ENCODE data around the gene PDE9A.

DNA sequence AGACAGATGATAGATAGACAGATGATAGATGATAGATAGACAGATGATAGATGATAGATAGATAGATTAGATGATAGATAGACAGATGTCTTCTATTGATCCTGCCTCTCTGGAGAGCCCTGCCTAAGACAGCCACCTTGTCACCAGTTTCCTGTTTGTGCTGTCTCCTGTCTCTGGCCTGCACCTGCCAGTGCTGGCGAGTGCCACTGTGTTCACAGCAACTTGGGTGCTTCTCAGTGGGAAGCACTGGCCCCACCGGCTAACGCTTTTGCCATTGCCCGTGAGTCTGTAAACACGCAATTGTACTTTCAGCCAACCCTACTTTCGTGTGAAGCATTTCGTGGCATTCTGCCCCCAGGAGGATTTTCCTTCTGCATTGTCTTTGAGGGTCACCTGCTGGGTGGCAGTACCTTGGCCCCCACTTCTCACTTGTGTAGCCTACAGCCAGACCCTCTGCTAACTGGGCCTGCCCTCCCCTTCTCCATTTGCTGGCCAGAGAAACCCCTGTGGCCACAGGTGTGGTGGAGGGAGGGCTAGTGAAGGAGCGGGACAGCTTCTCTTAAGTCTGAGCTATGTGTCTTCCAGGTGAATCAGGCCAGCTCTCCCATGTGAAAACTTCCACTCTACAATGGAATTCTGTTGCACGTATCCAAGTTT is 23.4 kb upstream of the PDE9A start:
- TF ChIP-seq, protein P1, sequence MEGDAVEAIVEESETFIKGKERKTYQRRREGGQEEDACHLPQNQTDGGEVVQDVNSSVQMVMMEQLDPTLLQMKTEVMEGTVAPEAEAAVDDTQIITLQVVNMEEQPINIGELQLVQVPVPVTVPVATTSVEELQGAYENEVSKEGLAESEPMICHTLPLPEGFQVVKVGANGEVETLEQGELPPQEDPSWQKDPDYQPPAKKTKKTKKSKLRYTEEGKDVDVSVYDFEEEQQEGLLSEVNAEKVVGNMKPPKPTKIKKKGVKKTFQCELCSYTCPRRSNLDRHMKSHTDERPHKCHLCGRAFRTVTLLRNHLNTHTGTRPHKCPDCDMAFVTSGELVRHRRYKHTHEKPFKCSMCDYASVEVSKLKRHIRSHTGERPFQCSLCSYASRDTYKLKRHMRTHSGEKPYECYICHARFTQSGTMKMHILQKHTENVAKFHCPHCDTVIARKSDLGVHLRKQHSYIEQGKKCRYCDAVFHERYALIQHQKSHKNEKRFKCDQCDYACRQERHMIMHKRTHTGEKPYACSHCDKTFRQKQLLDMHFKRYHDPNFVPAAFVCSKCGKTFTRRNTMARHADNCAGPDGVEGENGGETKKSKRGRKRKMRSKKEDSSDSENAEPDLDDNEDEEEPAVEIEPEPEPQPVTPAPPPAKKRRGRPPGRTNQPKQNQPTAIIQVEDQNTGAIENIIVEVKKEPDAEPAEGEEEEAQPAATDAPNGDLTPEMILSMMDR (IDR thresholded peaks at IDR 0.05; ENCODE audit: poor library complexity), result no peak
- no peak for TF ChIP-seq EZH2phosphoT487 (IDR thresholded peaks at IDR 0.05; ENCODE audit: low read depth, severe bottlenecking, unreplicated experiment)
- no peak for TF ChIP-seq EZH2 (IDR thresholded peaks at IDR 0.05; ENCODE audit: borderline replicate concordance)
